ENCODE results near the gene TNFRSF6B. TPM values are rescaled to one million over a fixed set of nuclear protein-coding genes. Genes with fewer than 3 reads are reported as not detected.

The TNFRSF6B gene
- total RNA-seq, 1 donor from 2014 or later = not detected

DNA sequence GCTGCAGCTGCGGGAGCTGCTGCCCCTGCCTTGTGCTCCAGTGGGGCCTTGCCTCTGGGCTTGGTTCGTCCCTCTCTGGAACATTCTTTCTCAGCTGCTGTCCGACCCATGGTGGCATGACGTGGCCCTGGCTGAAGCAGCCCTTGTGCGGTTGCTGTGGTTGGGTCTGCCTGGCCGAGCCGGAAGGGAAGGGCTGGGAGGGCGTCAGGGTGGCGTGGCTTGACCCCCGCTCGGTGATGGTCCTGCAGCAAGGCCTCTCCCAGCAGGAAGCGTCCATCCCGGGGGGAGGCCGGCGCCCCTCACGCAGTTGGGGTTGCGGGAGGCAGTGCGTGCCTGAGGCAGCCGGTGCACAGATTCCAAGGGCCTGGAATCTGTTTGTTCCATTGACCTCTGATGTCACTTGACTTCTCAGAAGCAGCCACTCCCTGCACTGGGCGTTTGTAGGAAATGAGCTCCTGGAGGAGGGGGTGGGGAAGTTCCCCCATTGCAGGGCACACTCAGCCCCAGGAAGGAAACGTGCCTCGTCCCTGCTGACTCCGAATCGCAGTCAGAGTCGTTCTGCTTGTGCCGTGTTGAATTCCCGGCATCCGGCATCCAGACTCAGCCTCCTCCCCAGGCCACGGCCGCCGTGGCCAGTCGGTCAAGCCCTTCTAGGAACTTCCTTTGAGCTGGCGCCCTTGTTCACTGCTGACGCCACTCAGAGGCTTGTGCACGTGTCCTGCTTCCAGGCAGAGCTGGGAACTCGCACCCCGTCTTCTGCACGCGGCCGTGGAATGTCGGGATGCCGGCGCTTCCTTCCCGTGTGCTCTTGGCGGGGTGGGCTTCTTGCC is 9.7 kb upstream of the TNFRSF6B start:
- DNase-seq = no peak

DNA sequence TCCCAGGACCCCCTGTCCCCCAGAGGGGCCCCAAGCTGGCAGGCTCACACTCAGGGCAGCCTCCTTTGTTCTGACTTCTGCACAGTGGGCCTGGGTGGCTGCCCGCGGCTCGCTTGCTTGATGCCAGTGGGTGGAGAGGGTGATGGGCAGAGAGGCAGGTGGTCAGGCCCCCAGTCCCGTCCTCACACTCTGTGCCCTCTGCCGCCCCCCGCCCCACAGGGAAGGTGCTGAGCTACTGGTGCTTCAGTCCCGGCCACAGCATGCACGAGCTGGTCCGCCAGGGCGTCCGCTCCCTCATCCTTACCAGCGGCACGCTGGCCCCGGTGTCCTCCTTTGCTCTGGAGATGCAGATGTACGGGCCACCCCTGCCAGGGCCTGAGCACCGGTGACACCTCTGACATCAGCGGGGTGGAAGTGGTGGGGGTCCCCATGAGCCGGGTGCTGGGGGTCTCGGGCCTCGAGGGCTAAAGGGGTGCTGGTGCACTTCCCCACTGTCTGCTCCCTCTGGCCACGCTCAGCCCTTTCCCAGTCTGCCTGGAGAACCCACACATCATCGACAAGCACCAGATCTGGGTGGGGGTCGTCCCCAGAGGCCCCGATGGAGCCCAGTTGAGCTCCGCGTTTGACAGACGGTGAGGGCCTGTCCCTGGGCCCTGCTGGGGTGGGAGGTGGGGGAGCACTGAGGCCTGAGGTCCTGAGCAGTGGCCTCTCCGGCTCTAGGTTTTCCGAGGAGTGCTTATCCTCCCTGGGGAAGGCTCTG is 8.9 kb upstream of the TNFRSF6B start:
- no peak for DNase-seq

DNA sequence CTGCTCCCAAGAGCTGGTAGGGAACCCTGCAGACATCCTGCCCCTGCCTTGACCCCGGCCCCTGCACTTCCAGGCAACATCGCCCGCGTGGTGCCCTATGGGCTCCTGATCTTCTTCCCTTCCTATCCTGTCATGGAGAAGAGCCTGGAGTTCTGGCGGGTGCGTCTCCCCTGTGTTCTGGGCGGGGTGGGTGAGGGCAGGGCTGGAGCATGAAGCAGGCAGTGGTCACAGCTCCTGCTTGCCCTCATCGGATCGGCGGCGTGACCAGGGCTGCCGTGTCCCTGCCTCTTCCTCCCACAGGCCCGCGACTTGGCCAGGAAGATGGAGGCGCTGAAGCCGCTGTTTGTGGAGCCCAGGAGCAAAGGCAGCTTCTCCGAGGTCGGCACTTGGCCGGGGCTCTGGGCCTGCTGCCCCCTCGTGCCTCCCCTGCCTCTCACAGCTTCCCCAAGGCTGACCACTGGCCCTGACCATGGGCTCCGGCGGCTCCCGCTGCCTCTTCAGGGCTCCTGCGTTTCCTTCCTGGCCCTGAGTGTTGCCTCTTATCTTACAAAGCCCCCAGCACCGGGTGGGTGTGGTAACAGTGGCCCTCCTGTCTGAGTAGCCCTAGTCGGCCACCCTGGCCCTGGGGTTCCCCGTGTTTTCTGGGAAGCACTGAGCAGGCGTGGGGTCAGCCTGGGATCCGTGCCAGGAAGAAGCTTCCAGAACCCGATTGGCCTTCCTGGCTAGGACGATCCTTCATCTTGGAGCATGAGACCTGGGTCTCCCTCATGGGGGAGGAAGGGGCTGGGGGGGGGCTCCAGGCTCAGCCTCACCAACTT is 8.0 kb upstream of the TNFRSF6B start:
- DNase-seq = no peak

DNA sequence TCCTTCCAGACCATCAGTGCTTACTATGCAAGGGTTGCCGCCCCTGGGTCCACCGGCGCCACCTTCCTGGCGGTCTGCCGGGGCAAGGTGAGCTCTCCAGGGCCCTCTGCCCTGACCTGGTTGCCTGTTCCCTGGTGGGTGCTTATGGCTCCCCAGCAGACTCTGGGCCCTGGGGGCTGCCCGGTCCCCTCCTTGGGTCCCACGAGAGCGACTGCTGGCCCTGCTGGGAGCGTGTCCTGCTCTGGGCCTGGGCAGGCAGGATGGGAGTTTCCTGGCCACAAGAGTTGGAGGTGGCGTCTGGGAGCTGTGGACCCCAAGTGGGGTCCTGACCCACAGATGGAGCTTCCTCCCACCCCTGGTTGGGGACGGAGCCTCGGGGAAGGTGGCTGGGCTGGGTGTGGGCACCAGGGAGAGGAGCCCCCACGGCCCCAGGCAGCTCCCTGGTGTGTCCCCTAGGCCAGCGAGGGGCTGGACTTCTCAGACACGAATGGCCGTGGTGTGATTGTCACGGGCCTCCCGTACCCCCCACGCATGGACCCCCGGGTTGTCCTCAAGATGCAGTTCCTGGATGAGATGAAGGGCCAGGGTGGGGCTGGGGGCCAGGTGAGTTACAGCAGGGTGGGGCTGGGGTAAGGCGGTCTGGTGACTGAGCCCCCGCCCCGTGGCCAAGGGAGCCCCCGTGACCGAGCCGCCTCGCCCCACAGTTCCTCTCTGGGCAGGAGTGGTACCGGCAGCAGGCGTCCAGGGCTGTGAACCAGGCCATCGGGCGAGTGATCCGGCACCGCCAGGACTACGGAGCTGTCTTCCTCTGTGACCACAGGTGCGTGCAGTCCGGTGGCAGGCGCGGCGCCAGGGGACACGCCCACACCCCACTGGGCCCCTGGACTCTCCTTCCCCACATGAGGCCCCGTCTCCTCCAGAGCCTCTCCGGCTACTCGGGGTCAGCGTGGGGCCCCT is 7.1 kb upstream of the TNFRSF6B start:
- no peak for DNase-seq

DNA sequence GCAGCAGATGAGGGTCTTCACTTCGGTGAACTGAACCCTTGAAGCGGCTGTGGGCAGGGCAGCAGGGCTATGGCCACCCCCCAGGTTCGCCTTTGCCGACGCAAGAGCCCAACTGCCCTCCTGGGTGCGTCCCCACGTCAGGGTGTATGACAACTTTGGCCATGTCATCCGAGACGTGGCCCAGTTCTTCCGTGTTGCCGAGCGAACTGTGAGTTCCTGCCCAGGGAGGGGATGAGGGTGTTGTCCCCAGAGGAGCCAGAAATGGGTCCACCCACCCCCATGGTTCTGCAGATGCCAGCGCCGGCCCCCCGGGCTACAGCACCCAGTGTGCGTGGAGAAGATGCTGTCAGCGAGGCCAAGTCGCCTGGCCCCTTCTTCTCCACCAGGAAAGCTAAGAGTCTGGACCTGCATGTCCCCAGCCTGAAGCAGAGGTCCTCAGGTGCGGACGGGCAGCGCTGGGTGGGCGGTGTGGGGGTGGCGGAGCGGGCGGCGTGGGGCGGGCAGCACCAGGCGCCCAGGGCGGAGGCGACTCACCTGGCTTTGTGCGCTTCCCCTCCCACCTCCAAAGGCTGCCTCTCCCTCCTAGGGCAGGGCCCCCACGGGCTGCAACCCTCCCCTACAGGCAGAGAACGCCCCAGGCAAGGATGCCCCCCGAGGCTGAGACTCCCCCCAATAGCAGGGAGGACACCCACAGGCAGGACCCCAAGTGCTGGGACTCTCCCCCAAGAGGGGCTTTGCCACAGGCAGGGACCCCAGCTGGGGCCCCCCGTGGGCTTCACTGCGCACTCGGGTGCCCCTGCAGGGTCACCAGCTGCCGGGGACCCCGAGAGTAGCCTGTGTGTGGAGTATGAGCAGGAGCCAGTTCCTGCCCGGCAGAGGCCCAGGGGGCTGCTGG is 6.2 kb upstream of the TNFRSF6B start:
- no peak for DNase-seq

DNA sequence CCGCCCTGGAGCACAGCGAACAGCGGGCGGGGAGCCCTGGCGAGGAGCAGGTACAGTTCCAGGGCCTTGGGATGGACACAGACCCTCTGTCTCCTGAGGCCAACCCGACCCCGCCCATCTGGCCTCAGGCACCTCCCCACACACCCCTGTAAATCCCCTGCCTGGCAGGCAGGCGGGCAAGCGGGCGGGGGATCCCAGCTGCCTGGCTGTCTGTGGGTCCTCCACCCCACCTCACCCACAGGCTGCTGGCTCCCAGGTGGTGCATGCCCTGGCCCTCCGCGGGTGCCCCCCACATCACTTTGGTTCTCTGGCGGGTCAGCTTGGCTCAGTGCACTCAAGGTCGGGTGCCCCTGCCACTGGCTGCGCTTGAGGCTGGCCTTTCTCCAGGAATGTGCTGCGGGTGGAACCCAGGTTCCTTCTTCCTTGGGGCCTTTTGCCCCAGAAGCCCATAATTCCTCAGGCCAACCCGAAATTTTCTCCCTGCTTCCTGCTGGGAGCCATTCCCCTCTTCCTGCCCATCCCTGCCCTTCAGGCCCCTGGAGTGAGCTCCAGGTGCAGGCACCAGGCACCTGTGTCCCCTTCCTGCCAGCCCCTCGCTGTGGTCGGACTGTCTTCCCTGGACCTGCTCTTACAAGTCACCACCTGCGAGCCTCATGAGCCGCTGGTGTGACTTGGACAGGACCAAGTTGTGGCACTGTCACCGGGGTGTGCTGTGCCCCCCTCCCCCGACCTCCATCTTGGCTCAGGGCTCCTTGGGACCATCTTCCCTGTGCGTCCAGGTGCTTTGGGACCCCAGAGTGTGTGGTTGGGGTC is 5.3 kb upstream of the TNFRSF6B start:
- no peak for DNase-seq

DNA sequence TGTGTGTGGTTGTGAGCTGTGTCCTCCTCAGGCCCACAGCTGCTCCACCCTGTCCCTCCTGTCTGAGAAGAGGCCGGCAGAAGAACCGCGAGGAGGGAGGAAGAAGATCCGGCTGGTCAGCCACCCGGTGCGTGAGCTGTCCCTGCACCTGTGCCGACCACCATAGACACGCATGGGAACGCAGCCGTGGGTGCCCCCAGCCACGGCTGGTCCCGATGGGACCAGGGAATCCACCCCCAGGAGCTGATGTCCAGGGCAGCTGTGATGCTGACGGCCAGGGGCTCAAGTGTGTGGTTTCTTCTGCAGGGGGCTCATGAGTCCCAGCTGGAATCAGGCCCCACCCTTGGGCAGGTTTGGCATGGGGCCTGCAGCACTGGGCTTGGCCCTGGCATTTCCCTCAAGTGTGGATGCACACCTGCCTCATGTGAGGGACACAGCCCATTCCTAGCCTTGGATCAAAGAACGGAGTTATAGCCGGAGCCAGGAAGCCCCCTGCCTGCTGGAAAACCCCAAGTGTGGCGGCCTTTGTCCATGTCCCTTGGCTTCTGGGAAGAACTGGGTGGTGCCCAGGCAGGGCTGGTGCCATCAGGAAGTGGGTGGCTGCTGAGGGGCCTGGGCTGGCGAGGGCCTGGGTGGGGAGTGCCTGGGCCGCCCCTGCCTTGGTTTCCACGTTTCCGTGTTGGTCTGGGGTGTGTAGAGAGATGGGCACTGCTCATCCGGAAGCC is 4.6 kb upstream of the TNFRSF6B start:
- no peak for DNase-seq

DNA sequence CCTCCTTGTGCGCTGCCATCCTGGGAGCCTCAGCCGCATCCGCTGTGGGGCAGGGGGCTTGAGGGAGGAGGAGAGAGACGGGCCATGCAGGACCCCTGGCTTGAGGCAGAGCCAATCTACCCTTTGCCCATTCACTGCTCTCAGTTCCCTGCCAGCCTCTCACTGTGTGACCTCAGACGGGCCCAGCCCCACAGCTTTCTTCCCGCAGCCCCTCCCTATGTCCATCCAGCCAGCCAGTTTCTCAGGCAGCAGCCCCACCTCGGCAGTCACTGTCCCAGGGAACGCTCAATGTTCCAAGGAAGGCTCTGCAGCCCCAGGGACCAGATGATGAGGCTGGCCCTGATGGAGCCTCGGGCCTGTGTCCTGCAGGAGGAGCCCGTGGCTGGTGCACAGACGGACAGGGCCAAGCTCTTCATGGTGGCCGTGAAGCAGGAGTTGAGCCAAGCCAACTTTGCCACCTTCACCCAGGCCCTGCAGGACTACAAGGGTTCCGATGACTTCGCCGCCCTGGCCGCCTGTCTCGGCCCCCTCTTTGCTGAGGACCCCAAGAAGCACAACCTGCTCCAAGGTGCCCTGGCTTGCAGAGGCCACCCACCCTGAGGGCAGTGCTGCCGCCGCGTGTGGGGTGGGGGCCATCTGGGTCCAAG is 3.9 kb upstream of the TNFRSF6B start:
- no peak for DNase-seq

DNA sequence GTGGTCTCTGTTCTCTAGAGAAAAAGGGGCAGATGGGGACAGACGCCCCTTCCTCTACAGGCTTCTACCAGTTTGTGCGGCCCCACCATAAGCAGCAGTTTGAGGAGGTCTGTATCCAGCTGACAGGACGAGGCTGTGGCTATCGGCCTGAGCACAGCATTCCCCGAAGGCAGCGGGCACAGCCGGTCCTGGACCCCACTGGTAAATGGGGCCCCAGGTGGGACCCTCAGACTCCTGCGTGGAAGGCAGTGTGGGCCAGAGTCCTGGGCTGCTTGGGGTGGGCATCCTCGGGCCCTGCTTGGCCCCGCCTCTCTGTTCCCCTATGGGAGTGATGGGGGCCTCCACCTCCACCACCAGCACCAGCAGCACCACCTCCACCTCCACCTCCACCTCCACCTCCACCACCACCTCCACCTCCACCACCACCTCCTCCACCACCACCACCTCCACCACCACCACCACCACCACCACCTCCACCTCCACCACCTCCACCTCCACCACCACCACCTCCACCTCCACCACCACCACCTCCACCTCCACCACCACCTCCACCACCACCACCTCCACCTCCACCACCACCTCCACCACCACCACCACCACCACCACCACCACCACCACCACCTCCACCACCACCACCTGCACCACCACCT is 3.2 kb upstream of the TNFRSF6B start:
- DNase-seq = no peak

DNA sequence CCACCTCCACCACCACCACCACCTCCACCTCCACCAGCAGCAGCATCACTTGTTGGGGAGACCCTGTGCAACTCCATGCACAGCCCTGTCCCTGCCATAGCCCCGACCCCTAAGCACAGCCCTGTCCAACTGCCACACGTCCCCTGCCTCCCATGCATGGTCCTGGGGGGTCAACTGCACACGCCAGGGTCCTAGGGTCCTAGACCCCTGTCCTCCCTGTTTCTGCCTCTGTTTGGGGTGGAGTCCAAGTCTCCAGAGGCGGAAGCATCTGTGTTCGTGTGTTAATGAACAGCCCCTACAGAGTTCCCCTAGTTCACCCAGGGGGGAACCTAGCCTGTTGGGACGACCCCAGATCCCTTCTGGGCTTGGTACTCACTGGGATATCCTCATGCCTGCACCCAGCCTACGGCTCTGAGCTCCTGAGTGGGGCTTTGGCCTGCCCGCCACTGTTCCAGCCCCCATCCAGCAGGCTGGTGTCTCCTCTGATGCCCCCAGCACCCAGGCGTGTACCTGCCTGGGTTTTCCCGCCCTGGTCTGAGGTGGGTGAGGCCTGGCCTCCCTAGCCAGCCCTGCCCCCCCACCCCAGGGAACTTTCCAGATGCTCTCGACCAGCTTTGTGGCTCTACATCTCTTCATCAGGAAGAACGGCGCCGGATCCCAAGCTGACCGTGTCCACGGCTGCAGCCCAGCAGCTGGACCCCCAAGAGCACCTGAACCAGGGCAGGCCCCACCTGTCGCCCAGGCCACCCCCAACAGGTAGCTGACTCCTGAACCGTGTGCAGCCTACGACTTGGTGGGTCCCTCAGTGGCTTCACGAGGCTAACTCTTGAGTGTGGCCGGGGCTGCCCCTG is 2.5 kb upstream of the TNFRSF6B start:
- no peak for DNase-seq

DNA sequence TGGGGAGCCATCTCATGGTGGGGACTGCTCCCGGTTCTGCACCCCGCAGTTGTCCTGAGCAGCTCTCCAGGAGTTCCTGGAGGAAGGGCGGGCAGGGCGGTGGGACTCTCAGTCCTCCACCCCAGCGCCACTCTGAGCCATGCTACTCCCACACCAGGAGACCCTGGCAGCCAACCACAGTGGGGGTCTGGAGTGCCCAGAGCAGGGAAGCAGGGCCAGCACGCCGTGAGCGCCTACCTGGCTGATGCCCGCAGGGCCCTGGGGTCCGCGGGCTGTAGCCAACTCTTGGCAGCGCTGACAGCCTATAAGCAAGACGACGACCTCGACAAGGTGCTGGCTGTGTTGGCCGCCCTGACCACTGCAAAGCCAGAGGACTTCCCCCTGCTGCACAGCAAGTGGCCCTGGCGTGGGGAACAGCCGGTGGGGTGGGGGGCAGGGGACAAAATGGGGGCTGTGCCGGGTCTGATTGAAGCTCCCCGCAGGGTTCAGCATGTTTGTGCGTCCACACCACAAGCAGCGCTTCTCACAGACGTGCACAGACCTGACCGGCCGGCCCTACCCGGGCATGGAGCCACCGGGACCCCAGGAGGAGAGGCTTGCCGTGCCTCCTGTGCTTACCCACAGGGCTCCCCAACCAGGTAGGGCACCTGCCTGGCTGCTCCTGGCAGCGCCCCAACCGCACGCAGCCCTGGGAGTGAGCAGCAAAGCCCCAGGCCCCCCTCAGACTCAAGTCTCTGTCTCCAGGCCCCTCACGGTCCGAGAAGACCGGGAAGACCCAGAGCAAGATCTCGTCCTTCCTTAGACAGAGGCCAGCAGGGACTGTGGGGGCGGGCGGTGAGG is 1.6 kb upstream of the TNFRSF6B start:
- DNase-seq = no peak

DNA sequence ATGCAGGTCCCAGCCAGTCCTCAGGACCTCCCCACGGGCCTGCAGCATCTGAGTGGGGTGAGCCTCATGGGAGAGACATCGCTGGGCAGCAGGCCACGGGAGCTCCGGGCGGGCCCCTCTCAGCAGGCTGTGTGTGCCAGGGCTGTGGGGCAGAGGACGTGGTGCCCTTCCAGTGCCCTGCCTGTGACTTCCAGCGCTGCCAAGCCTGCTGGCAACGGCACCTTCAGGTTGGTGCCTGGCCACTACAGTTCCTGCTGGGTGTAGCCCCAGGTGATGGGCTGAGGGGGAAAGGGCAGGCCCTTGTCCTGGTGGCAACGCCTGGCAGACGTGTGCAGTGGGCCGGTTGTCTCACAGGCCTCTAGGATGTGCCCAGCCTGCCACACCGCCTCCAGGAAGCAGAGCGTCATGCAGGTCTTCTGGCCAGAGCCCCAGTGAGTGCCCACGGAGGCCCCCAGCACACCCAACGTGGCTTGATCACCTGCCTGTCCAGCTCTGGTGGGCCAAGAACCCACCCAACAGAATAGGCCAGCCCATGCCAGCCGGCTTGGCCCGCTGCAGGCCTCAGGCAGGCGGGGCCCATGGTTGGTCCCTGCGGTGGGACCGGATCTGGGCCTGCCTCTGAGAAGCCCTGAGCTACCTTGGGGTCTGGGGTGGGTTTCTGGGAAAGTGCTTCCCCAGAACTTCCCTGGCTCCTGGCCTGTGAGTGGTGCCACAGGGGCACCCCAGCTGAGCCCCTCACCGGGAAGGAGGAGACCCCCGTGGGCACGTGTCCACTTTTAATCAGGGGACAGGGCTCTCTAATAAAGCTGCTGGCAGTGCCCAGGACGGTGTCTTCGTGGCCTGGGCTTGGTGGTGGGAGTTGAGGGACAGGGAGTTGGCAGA is 787 bp upstream of the TNFRSF6B start:
- DNase-seq = no peak

DNA sequence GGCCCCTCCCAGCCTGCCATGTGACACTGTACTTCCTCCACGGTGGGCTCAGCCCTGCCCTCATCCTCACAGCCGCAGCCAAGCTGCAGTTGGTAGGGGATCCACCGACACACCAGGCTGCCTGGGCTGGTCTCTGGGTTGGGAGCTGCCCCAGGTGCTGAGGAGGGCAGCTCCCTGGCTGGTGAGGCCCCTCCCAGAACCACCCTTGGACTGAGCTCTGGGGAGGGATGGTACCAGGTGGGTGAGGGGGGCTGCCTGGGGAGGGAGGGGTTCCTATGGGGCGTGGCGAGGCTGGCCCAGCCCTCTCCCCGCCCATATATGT is 185 bp upstream of the TNFRSF6B start:
- no peak for DNase-seq

DNA sequence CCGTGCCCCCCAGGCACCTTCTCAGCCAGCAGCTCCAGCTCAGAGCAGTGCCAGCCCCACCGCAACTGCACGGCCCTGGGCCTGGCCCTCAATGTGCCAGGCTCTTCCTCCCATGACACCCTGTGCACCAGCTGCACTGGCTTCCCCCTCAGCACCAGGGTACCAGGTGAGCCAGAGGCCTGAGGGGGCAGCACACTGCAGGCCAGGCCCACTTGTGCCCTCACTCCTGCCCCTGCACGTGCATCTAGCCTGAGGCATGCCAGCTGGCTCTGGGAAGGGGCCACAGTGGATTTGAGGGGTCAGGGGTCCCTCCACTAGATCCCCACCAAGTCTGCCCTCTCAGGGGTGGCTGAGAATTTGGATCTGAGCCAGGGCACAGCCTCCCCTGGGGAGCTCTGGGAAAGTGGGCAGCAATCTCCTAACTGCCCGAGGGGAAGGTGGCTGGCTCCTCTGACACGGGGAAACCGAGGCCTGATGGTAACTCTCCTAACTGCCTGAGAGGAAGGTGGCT is 960 bp downstream of the TNFRSF6B start:
- no peak for DNase-seq

Measured in occipital lobe (tissue), 2 donors.